ENCODE data around the gene PDGFA. TPM values are rescaled to one million over a fixed set of nuclear protein-coding genes. Genes with fewer than 3 reads are reported as not detected.

Gene PDGFA
- total RNA-seq, 2 experiments from 2014 or later, result not detected

- H3K27ac ChIP-seq (ENCODE audit: low read depth, low read length, poor library complexity, severe bottlenecking), result no peak overlapping the region
- H4K20me1 ChIP-seq (ENCODE audit: insufficient read depth, low read length), result no peaks in the 10 kb centered on the region
- no peak for DNase-seq (ENCODE audit: low spot score)
- no peak overlapping the region for H3K4me2 ChIP-seq (ENCODE audit: low read length)
- no peak overlapping the region for H3K4me3 ChIP-seq (ENCODE audit: low read depth, low read length, poor library complexity, severe bottlenecking)
- intact Hi-C loops (cut with micrococcal nuclease; ENCODE audit: unreplicated experiment), result no loop called here
- H3K4me1 ChIP-seq (ENCODE audit: insufficient read depth, low read length, poor library complexity, severe bottlenecking), result no peaks in the 10 kb centered on the region
- H2AFZ ChIP-seq (ENCODE audit: low read length), result no peak overlapping the region
- no peaks in the 10 kb centered on the region for H3K79me2 ChIP-seq (ENCODE audit: insufficient read depth, low read depth, low read length)
- CTCF ChIA-PET (ENCODE audit: unreplicated experiment), result no interaction called here
- no peaks in the 10 kb centered on the region for H3K9me3 ChIP-seq (ENCODE audit: low read length)
- no peaks in the 10 kb centered on the region for H3K36me3 ChIP-seq (ENCODE audit: insufficient read depth, low read length)
- H3K9me2 ChIP-seq (ENCODE audit: insufficient read depth, low read length), result no peaks in the 10 kb centered on the region
- POLR2A ChIA-PET, result no interaction called here
- TF ChIP-seq EZH2phosphoT487 (IDR thresholded peaks at IDR 0.05; ENCODE audit: borderline replicate concordance, low read depth, low read length), result no peak
- no peak for TF ChIP-seq CTCF (conservative IDR thresholded peaks at IDR 0.05; ENCODE audit: low read length)
- no TSS peak for BruUV-seq (replicated peaks)
These were observed 47.6 kb downstream of the PDGFA start for GRCh38 chr7:471866-472639.

GRCh38 chr7:471191-471865 is 48.3 kb downstream of the PDGFA start:
- DNase-seq (ENCODE audit: low spot score), result no peak

More at GRCh38 chr7:471191-471865, 48.3 kb downstream of the PDGFA start:
- no peak overlapping the region for H3K4me2 ChIP-seq (ENCODE audit: low read length)
- H3K9me2 ChIP-seq (ENCODE audit: insufficient read depth, low read length), result no peaks in the 10 kb centered on the region
- H3K79me2 ChIP-seq (ENCODE audit: insufficient read depth, low read depth, low read length), result no peaks in the 10 kb centered on the region
- ChIA-PET CTCF (ENCODE audit: unreplicated experiment) (no interaction called here), POLR2A (no interaction called here)
- intact Hi-C loops (cut with micrococcal nuclease; ENCODE audit: unreplicated experiment), result no loop called here
- no peak overlapping the region for H2AFZ ChIP-seq (ENCODE audit: low read length)
- no peak for TF ChIP-seq CTCF (conservative IDR thresholded peaks at IDR 0.05; ENCODE audit: low read length)
- TF ChIP-seq EZH2phosphoT487 (IDR thresholded peaks at IDR 0.05; ENCODE audit: borderline replicate concordance, low read depth, low read length), result no peak
- H3K36me3 ChIP-seq (ENCODE audit: insufficient read depth, low read length), result no peaks in the 10 kb centered on the region
- no peaks in the 10 kb centered on the region for H3K9me3 ChIP-seq (ENCODE audit: low read length)
- no peaks in the 10 kb centered on the region for H4K20me1 ChIP-seq (ENCODE audit: insufficient read depth, low read length)
- BruUV-seq (replicated peaks), result no TSS peak
- H3K4me3 ChIP-seq (ENCODE audit: low read depth, low read length, poor library complexity, severe bottlenecking), result no peak overlapping the region
- H3K27ac ChIP-seq (ENCODE audit: low read depth, low read length, poor library complexity, severe bottlenecking), result no peak overlapping the region
- H3K4me1 ChIP-seq (ENCODE audit: insufficient read depth, low read length, poor library complexity, severe bottlenecking), result no peaks in the 10 kb centered on the region
